Breast epithelium (tissue), 4 donors: Measurements from ENCODE around the gene COL18A1. TPM values are rescaled to one million over a fixed set of nuclear protein-coding genes. Genes with fewer than 3 reads are reported as not detected.
"Not testable (repeated sequence)": the region's sequence is repeated elsewhere in the genome, so short reads cannot be mapped to it uniquely, and the experiment has no call there.

Experiments used
- DNase-seq, 2 donors: peaks; one replicate each; pipeline ENCODE4 v3.0.0-alpha.2; 2019; ENCODE audit warnings: low spot score in 2 of 2
- H3K27ac ChIP-seq, 2 donors: fragments of 200-600 bp; sonication (generic) in 1 of 2; one replicate each; pipeline ENCODE4 v1.5.1; 2016 to 2019; ENCODE audit warnings: mild to moderate bottlenecking in 1 of 2
- H3K27me3 ChIP-seq, 2 donors: fragments of 200-600 bp; sonication (generic) in 1 of 2; one replicate each; pipeline versions ENCODE4 v1.5.1 to v1.6.0; 2017 to 2019; ENCODE audit warnings: control low read depth in 1 of 2, mild to moderate bottlenecking in 1 of 2
- H3K36me3 ChIP-seq: fragments of 200-600 bp; one replicate; pipeline ENCODE4 v1.5.1; 2019
- H3K4me1 ChIP-seq, 2 donors: fragments of 200-600 bp; sonication (generic); one replicate each; pipeline ENCODE4 v1.5.1; 2016 to 2019; ENCODE audit warnings: control low read depth in 1 of 2
- H3K4me3 ChIP-seq, 3 donors: fragments of 200-600 bp; sonication (generic); 1 replicate in 2 of 3; 2 replicates in 1 of 3; pipeline ENCODE4 v1.5.1; 2016 to 2019; ENCODE audit warnings: mild to moderate bottlenecking in 3 of 3, moderate library complexity in 2 of 3
- H3K9me3 ChIP-seq, 2 donors: fragments of 200-600 bp; sonication (generic) in 1 of 2; one replicate each; pipeline ENCODE4 v1.5.1; 2016 to 2019; ENCODE audit warnings: control low read depth in 1 of 2
- CTCF ChIP-seq, 3 donors: fragments of 450-650 bp; IDR thresholded peaks; one replicate each; pipeline ENCODE4 v1.5.1; 2016 to 2017; ENCODE audit warnings: antibody characterized with exemption in 3 of 3, mild to moderate bottlenecking in 3 of 3, moderate library complexity in 3 of 3
- POLR2A ChIP-seq: fragments of 450-650 bp; IDR thresholded peaks from one replicate; pipeline ENCODE4 v1.6.1; 2016; ENCODE audit warnings: antibody characterized with exemption, mild to moderate bottlenecking, moderate library complexity
- POLR2AphosphoS5 ChIP-seq, 3 donors: sonication (generic); formaldehyde crosslinking; IDR thresholded peaks; one replicate each; pipeline ENCODE4 v1.6.1; 2017; ENCODE audit warnings: antibody characterized with exemption in 3 of 3
- intact Hi-C: fragments of 100-400 bp; cut with DNase I; formaldehyde crosslinking; loops from one replicate; pipeline ENCODE4 v1.15.1; 2023; ENCODE audit warnings: low total_unique reads
- total RNA-seq, 3 donors: library from RNA; depleted of rRNA; stranded (reverse); fragments of >200 nt; gene quantifications; one replicate each; pipeline ENCODE4 v1.1.0, GENCODE V29; 2016

COL18A1 gene
- total RNA-seq, 3 donors from 2014 or later, result 48.3 to 62.9 (median 55.8) TPM

DNA sequence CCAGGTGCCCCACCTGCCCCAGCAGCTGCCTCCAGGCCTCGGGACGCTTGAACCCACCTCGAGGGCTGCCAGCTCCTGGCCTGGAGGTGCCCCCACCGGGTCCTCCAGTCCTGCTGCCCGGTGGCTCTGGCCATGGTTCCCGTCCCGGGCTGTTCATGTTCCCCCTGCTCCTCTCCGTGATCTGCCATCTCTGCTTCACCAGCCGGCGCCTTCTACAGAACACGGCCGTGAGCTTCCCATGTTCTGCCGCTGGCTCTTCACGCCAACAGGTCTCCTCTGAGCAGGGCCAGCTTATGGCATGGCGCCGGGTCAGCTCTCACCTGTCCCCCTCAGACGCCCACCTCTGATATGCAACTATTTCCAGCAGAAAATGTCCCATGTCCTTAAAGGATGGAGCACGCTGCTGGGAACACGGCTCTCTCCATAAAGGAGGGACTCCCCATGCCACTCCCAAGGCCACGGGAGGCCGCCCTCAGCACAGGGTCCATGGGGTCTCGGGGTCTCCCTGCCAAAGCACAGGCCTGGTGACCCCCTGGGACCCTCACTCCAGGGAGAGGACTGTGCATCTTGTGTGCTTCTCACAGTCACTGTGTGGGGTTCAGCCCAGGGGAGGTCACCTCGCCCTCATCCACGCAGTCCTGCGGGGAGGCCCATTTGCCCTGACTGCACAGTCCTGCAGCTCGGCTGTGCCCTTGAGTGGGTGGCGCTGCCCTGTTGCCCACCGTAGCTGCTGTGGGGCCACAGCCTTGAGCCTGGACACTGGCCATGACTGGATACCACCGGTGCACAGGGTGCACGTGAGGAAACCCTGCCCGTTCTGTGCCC is 36.7 kb downstream of the COL18A1 start:
- Histone ChIP-seq H3K9me3 (peaks cover 0 to under 1% of the 10 kb centered on the region in 2 donors), H3K27me3 (no peaks in the 10 kb centered on the region), H3K27ac (no peak overlapping the region), H3K4me3 (no peak overlapping the region), H3K4me1 (no peaks in the 10 kb centered on the region), H3K36me3 (no peaks in the 10 kb centered on the region)
- intact Hi-C loops, result loop anchor here (5.0 kb wide), 1 partner anchor 39 kb away; no protein-coding TSS in a partner anchor
- no peak for DNase-seq
- no peak for TF ChIP-seq CTCF (IDR thresholded peaks at IDR 0.05)
- no peak for TF ChIP-seq POLR2AphosphoS5 (IDR thresholded peaks at IDR 0.05)
- no peak for TF ChIP-seq POLR2A

- DNase-seq, result no peak
- no peaks in the 10 kb centered on the region for H3K4me1 ChIP-seq
- no peak overlapping the region for H3K27ac ChIP-seq
- TF ChIP-seq CTCF (IDR thresholded peaks at IDR 0.05) (no peak), POLR2A (no peak), POLR2AphosphoS5 (IDR thresholded peaks at IDR 0.05) (no peak)
- H3K9me3 ChIP-seq, result peaks cover 0 to 3% of the 10 kb centered on the region in 2 donors
- intact Hi-C loops, result loop anchor here (5.0 kb wide), 1 partner anchor 40 kb away; no protein-coding TSS in a partner anchor
- no peak overlapping the region for H3K4me3 ChIP-seq
- no peaks in the 10 kb centered on the region for H3K36me3 ChIP-seq
- H3K27me3 ChIP-seq, result no peaks in the 10 kb centered on the region
These were observed 37.3 kb downstream of the COL18A1 start for GRCh38 chr21:45442276-45442675.

GRCh38 chr21:45442686-45443594 is 38.0 kb downstream of the COL18A1 start:
- H3K4me1 ChIP-seq, H3K4me3 ChIP-seq, H3K36me3 ChIP-seq, H3K9me3 ChIP-seq, DNase-seq, H3K27ac ChIP-seq, H3K27me3 ChIP-seq: not testable (repeated sequence)
- intact Hi-C loops, result loop anchor here (5.0 kb wide), 1 partner anchor 41 kb away; no protein-coding TSS in a partner anchor

- no peak for DNase-seq
- Histone ChIP-seq H3K4me1 (no peaks in the 10 kb centered on the region), H3K4me3 (no peak overlapping the region), H3K27ac (no peak overlapping the region), H3K27me3 (no peaks in the 10 kb centered on the region), H3K36me3 (no peaks in the 10 kb centered on the region), H3K9me3 (peaks cover 0 to 3% of the 10 kb centered on the region in 2 donors)
- intact Hi-C loops, result loop anchor here (5.0 kb wide), 1 partner anchor 41 kb away; no protein-coding TSS in a partner anchor
- no peak for TF ChIP-seq POLR2A
- no peak for TF ChIP-seq POLR2AphosphoS5 (IDR thresholded peaks at IDR 0.05)
- no peak for TF ChIP-seq CTCF (IDR thresholded peaks at IDR 0.05)
These were observed 38.7 kb downstream of the COL18A1 start for GRCh38 chr21:45443595-45444181.

- Histone ChIP-seq H3K9me3 (peaks cover 0 to 3% of the 10 kb centered on the region in 2 donors), H3K27me3 (no peaks in the 10 kb centered on the region), H3K27ac (no peak overlapping the region), H3K4me1 (no peaks in the 10 kb centered on the region), H3K36me3 (no peaks in the 10 kb centered on the region), H3K4me3 (no peak overlapping the region)
- intact Hi-C loops, result loop anchor here (5.0 kb wide), 1 partner anchor 42 kb away; no protein-coding TSS in a partner anchor
- DNase-seq, result no peak
- no peak for TF ChIP-seq POLR2AphosphoS5 (IDR thresholded peaks at IDR 0.05)
- TF ChIP-seq POLR2A, result no peak
- TF ChIP-seq CTCF (IDR thresholded peaks at IDR 0.05), result no peak
These were observed 39.4 kb downstream of the COL18A1 start for GRCh38 chr21:45444385-45444784.
